ENCODE data around the gene NAPA. TPM values are rescaled to one million over a fixed set of nuclear protein-coding genes. Genes with fewer than 3 reads are reported as not detected.

Gene NAPA
- total and polyA plus RNA-seq, 2 of the 13 experiments (the other 11 are each of a cell fraction or from before 2014, with no cell fraction given), result 32.6 to 65.9 TPM

DNA sequence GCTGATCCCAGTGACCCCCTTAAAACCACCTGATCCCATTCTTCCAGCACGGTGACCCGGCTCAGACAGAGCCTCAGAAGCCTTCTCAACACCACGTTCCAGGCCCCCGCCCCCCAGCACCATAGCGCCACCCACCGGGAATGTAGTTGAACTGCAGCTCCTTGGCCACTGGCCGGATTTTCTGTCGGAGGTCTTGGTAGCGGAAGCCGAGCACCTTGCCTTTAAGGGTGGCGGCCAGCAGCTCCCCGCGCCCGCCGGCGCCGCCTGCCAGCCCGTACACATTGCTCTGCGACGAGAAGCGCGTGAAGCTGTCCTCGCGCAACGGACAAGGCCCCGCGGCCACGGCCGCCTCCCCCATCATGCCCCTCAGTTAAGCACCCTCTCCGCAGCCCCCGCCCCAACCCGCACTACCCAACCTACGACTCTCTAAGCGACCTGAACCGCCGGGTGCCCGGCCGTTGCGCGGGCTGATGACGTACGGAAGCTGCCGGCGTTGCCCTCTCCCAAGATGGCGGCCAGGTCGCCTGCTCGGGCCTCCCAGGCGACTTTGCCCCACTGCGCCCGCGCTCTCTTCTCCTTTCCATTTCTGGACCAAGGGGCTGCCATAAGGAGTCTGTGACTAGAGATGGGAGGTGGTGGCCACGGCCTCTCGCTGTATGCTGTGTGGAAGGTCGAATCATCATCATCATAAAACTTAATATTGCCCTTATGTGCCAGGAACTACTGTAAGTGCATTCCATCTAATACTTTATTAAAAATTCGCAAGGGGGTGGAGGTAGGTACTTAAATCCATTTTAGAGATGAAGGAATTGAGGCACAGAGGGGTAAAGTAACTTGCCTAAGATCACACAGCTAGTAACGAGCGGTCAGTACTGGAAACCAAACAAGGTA is 30.8 kb downstream of the NAPA start, which contains the start of gene KPTN (continued):
- TF ChIP-seq ZFP62 (CRISPR knock-in tag; IDR thresholded peaks at IDR 0.05), result no peak; the same call in 1 of the 2 replicates
- TF ChIP-seq ZNF557 (CRISPR knock-in tag; IDR thresholded peaks at IDR 0.05), result no peak
- TF ChIP-seq SP140L (CRISPR knock-in tag; IDR thresholded peaks at IDR 0.05; ENCODE audit: borderline replicate concordance), result no peak
- TF ChIP-seq, protein P1, sequence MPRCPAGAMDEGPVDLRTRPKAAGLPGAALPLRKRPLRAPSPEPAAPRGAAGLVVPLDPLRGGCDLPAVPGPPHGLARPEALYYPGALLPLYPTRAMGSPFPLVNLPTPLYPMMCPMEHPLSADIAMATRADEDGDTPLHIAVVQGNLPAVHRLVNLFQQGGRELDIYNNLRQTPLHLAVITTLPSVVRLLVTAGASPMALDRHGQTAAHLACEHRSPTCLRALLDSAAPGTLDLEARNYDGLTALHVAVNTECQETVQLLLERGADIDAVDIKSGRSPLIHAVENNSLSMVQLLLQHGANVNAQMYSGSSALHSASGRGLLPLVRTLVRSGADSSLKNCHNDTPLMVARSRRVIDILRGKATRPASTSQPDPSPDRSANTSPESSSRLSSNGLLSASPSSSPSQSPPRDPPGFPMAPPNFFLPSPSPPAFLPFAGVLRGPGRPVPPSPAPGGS (CRISPR knock-in tag; IDR thresholded peaks at IDR 0.05), result no peak
- TF ChIP-seq, protein P2, sequence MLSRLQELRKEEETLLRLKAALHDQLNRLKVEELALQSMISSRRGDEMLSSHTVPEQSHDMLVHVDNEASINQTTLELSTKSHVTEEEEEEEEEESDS (CRISPR knock-in tag; IDR thresholded peaks at IDR 0.05; ENCODE audit: borderline replicate concordance), result no peak
- TF ChIP-seq, protein P3, sequence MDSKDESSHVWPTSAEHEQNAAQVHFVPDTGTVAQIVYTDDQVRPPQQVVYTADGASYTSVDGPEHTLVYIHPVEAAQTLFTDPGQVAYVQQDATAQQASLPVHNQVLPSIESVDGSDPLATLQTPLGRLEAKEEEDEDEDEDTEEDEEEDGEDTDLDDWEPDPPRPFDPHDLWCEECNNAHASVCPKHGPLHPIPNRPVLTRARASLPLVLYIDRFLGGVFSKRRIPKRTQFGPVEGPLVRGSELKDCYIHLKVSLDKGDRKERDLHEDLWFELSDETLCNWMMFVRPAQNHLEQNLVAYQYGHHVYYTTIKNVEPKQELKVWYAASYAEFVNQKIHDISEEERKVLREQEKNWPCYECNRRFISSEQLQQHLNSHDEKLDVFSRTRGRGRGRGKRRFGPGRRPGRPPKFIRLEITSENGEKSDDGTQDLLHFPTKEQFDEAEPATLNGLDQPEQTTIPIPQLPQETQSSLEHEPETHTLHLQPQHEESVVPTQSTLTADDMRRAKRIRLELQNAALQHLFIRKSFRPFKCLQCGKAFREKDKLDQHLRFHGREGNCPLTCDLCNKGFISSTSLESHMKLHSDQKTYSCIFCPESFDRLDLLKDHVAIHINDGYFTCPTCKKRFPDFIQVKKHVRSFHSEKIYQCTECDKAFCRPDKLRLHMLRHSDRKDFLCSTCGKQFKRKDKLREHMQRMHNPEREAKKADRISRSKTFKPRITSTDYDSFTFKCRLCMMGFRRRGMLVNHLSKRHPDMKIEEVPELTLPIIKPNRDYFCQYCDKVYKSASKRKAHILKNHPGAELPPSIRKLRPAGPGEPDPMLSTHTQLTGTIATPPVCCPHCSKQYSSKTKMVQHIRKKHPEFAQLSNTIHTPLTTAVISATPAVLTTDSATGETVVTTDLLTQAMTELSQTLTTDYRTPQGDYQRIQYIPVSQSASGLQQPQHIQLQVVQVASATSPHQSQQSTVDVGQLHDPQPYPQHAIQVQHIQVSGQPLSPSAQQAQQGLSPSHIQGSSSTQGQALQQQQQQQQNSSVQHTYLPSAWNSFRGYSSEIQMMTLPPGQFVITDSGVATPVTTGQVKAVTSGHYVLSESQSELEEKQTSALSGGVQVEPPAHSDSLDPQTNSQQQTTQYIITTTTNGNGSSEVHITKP (CRISPR knock-in tag; IDR thresholded peaks at IDR 0.05; ENCODE audit: low read depth), result no peak
- TF ChIP-seq NFIC (IDR thresholded peaks at IDR 0.05; ENCODE audit: low read length), result no peak
- TF ChIP-seq, protein P4, sequence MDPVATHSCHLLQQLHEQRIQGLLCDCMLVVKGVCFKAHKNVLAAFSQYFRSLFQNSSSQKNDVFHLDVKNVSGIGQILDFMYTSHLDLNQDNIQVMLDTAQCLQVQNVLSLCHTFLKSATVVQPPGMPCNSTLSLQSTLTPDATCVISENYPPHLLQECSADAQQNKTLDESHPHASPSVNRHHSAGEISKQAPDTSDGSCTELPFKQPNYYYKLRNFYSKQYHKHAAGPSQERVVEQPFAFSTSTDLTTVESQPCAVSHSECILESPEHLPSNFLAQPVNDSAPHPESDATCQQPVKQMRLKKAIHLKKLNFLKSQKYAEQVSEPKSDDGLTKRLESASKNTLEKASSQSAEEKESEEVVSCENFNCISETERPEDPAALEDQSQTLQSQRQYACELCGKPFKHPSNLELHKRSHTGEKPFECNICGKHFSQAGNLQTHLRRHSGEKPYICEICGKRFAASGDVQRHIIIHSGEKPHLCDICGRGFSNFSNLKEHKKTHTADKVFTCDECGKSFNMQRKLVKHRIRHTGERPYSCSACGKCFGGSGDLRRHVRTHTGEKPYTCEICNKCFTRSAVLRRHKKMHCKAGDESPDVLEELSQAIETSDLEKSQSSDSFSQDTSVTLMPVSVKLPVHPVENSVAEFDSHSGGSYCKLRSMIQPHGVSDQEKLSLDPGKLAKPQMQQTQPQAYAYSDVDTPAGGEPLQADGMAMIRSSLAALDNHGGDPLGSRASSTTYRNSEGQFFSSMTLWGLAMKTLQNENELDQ (CRISPR knock-in tag; IDR thresholded peaks at IDR 0.05; ENCODE audit: borderline replicate concordance), result no peak
- no peak for TF ChIP-seq MED8 (CRISPR knock-in tag; IDR thresholded peaks at IDR 0.05; ENCODE audit: insufficient replicate concordance)
- TF ChIP-seq ZNF138 (CRISPR knock-in tag; IDR thresholded peaks at IDR 0.05; ENCODE audit: low read depth), result no peak
- TF ChIP-seq, protein P5, sequence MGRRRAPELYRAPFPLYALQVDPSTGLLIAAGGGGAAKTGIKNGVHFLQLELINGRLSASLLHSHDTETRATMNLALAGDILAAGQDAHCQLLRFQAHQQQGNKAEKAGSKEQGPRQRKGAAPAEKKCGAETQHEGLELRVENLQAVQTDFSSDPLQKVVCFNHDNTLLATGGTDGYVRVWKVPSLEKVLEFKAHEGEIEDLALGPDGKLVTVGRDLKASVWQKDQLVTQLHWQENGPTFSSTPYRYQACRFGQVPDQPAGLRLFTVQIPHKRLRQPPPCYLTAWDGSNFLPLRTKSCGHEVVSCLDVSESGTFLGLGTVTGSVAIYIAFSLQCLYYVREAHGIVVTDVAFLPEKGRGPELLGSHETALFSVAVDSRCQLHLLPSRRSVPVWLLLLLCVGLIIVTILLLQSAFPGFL (CRISPR knock-in tag; IDR thresholded peaks at IDR 0.05), result no peak
- no peak for TF ChIP-seq ZSCAN22 (CRISPR knock-in tag; IDR thresholded peaks at IDR 0.05)
- TF ChIP-seq RFXAP (CRISPR knock-in tag; IDR thresholded peaks at IDR 0.05; ENCODE audit: borderline replicate concordance), result peak; percentile 58; the same call in 1 of the 2 replicates
- peak; percentile 99 for TF ChIP-seq HOXA3 (CRISPR knock-in tag; IDR thresholded peaks at IDR 0.05)
- no peak for TF ChIP-seq MTA1 (CRISPR knock-in tag; IDR thresholded peaks at IDR 0.05; ENCODE audit: borderline replicate concordance)
- peak; percentile 77; the same call in 1 of the 2 replicates for TF ChIP-seq ZNF737 (CRISPR knock-in tag; IDR thresholded peaks at IDR 0.05; ENCODE audit: borderline replicate concordance)
- 0 out of 2 replicates have a peak, but pooled peaks have one; percentile 17 for TF ChIP-seq ONECUT2 (CRISPR knock-in tag; IDR thresholded peaks at IDR 0.05)
- no peak for TF ChIP-seq ZNF878 (CRISPR knock-in tag; IDR thresholded peaks at IDR 0.05)
